Measurements from ENCODE around the gene TMEM123. TPM values are rescaled to one million over a fixed set of nuclear protein-coding genes. Genes with fewer than 3 reads are reported as not detected.
"Not testable (repeated sequence)": the region's sequence is repeated elsewhere in the genome, so short reads cannot be mapped to it uniquely, and the experiment has no call there.

The TMEM123 gene
- total RNA-seq, 2 experiments from 2014 or later, result 211 to 217 TPM

- ChIA-PET CTCF (no interaction called here), POLR2A (interaction anchor here (1.0 kb wide), 1 partner anchor 23 kb away, joined by 3 read pairs; no protein-coding TSS in a partner anchor)
Observed at GRCh38 chr11:102453921-102454320, 1.4 kb upstream of the TMEM123 start.

- ChIA-PET POLR2A (interaction anchor here (0.6 to 1.0 kb wide), 2 partner anchors 24 to 135 kb away, joined by 3 read pairs; no protein-coding TSS in a partner anchor), CTCF (no interaction called here)
Observed at GRCh38 chr11:102453302-102453695, 734 bp upstream of the TMEM123 start.

GRCh38 chr11:102451681-102452460 lies 694 bp downstream of the TMEM123 start:
- ChIA-PET CTCF (interaction anchor here (1.0 to 1.6 kb wide), 3 partner anchors 21 to 134 kb away, joined by 3 to 4 read pairs (median 3); no protein-coding TSS in a partner anchor), POLR2A (interaction anchor here (0.6 to 1.2 kb wide), 6 partner anchors 24 to 1609 kb away, joined by 3 to 5 read pairs (median 4); no protein-coding TSS in a partner anchor)

- POLR2A ChIA-PET, result interaction anchor here (0.6 to 1.2 kb wide), 6 partner anchors 25 to 1610 kb away, joined by 3 to 5 read pairs (median 4); no protein-coding TSS in a partner anchor
Observed at GRCh38 chr11:102451041-102451680, 1.4 kb downstream of the TMEM123 start.

GRCh38 chr11:102449651-102450570 lies 2.7 kb downstream of the TMEM123 start:
- CTCF ChIA-PET, result interaction anchor here (0.6 to 1.6 kb wide), 4 partner anchors 20 to 96 kb away, joined by 3 to 5 read pairs (median 4); no protein-coding TSS in a partner anchor
- POLR2A ChIA-PET, result no interaction called here

More at GRCh38 chr11:102451041-102451680, 1.4 kb downstream of the TMEM123 start:
- CTCF ChIA-PET, result interaction anchor here (0.6 to 1.6 kb wide), 5 partner anchors 21 to 133 kb away, joined by 3 to 5 read pairs (median 3); no protein-coding TSS in a partner anchor

- POLR2A ChIA-PET, result interaction anchor here (0.6 kb wide), 1 partner anchor 102 kb away, joined by 3 read pairs; the partner anchor contains the start of gene BIRC2
- CTCF ChIA-PET, result interaction anchor here (1.2 kb wide), 1 partner anchor 32 kb away, joined by 3 read pairs; no protein-coding TSS in a partner anchor
Observed at GRCh38 chr11:102448869-102449224, 3.7 kb downstream of the TMEM123 start.

- ChIA-PET POLR2A (interaction anchor here (0.6 kb wide), 1 partner anchor 101 kb away, joined by 3 read pairs; the partner anchor contains the start of gene BIRC2), CTCF (interaction anchor here (1.1 kb wide), 1 partner anchor 58 kb away, joined by 4 read pairs; no protein-coding TSS in a partner anchor)
Observed at GRCh38 chr11:102447941-102448868, 4.4 kb downstream of the TMEM123 start.

GRCh38 chr11:102447193-102447592 lies 5.4 kb downstream of the TMEM123 start:
- CTCF ChIA-PET, result interaction anchor here (1.1 to 1.3 kb wide), 2 partner anchors 49 to 57 kb away, joined by 3 to 4 read pairs; no protein-coding TSS in a partner anchor
- POLR2A ChIA-PET, result no interaction called here

- POLR2A ChIA-PET, result no interaction called here
- CTCF ChIA-PET, result interaction anchor here (1.3 kb wide), 1 partner anchor 50 kb away, joined by 3 read pairs; no protein-coding TSS in a partner anchor
Observed at GRCh38 chr11:102446606-102447005, 6.0 kb downstream of the TMEM123 start.

- POLR2A ChIA-PET, CTCF ChIA-PET: not testable (repeated sequence)
Observed at GRCh38 chr11:102444693-102445092, 7.9 kb downstream of the TMEM123 start.

GRCh38 chr11:102444142-102444541 lies 8.4 kb downstream of the TMEM123 start:
- POLR2A ChIA-PET, CTCF ChIA-PET: not testable (repeated sequence)

GRCh38 chr11:102439063-102439363 lies 13.6 kb downstream of the TMEM123 start:
- CTCF ChIA-PET, POLR2A ChIA-PET: not testable (repeated sequence)

GRCh38 chr11:102438311-102439062 lies 14.1 kb downstream of the TMEM123 start:
- ChIA-PET CTCF (no interaction called here), POLR2A (no interaction called here)

GRCh38 chr11:102437727-102438126 lies 14.8 kb downstream of the TMEM123 start:
- ChIA-PET CTCF (no interaction called here), POLR2A (no interaction called here)

GRCh38 chr11:102436976-102437375 lies 15.6 kb downstream of the TMEM123 start:
- POLR2A ChIA-PET, result no interaction called here

GRCh38 chr11:102436561-102436960 lies 16.0 kb downstream of the TMEM123 start:
- ChIA-PET CTCF (no interaction called here), POLR2A (no interaction called here)

More at GRCh38 chr11:102436976-102437375, 15.6 kb downstream of the TMEM123 start:
- CTCF ChIA-PET, result no interaction called here

- CTCF ChIA-PET, result no interaction called here
- POLR2A ChIA-PET, result no interaction called here
Observed at GRCh38 chr11:102435688-102436087, 16.9 kb downstream of the TMEM123 start.

- CTCF ChIA-PET, POLR2A ChIA-PET: not testable (repeated sequence)
Observed at GRCh38 chr11:102433571-102433970, 19.0 kb downstream of the TMEM123 start.
